NB4 (cell line): ENCODE measurements around the gene SEPTIN6.

Experiments
- DNase-seq: peaks from one replicate; pipeline ENCODE4 v3.0.0; 2010; ENCODE audit warnings: low read depth
- H3K4me3 ChIP-seq: one replicate; pipeline ENCODE4 v1.5.1; 2011; ENCODE audit warnings: mild to moderate bottlenecking, low read depth, low read length, moderate library complexity
- CTCF ChIP-seq: IDR thresholded peaks from one replicate; pipeline ENCODE4 v1.5.1; 2012; ENCODE audit warnings: low read depth, low read length
- MAX ChIP-seq: IDR thresholded peaks from 2 replicates; pipeline ENCODE4 v1.6.1; 2011; ENCODE audit warnings: low read depth, low read length
- MYC ChIP-seq: IDR thresholded peaks from 2 replicates; pipeline ENCODE4 v1.6.1; 2011; ENCODE audit warnings: low read depth, low read length
- POLR2A ChIP-seq: IDR thresholded peaks from 2 replicates; pipeline ENCODE4 v1.6.1; 2011; ENCODE audit warnings: mild to moderate bottlenecking; ENCODE audit not compliant: insufficient read length; ENCODE audit errors: extremely low read depth

Gene SEPTIN6

GRCh38 chrX:119693040-119693995 lies at the start of gene SEPTIN6:
SEPTIN6 (minus strand) TSS chrX:119693168; CDS start chrX:119693105, 63 bp downstream.
- H3K4me3 ChIP-seq: peak within 1 kb of the TSS; percentile 84
- peak; percentile 92 for DNase-seq
- TF ChIP-seq POLR2A: peak; percentile 85
- TF ChIP-seq CTCF: no peak

- DNase-seq: no peak
- no peak overlapping the region for H3K4me3 ChIP-seq
- TF ChIP-seq MYC (no peak), CTCF (no peak), MAX (no peak), POLR2A (no peak)
Observed at GRCh38 chrX:119738742-119739141, 45.8 kb upstream of the SEPTIN6 start.

GRCh38 chrX:119736206-119736764 lies 43.3 kb upstream of the SEPTIN6 start:
- H3K4me3 ChIP-seq: no peak overlapping the region
- TF ChIP-seq POLR2A (no peak), MAX (no peak), MYC (no peak), CTCF (no peak)
- no peak for DNase-seq

GRCh38 chrX:119735467-119735866 lies 42.5 kb upstream of the SEPTIN6 start:
- TF ChIP-seq POLR2A: no peak
- TF ChIP-seq MAX: no peak
- TF ChIP-seq CTCF: no peak
- no peak overlapping the region for H3K4me3 ChIP-seq
- no peak for DNase-seq

- TF ChIP-seq MYC (no peak), POLR2A (no peak), CTCF (no peak), MAX (no peak)
- no peak for DNase-seq
Observed at GRCh38 chrX:119734897-119735339, 42.0 kb upstream of the SEPTIN6 start.

More at GRCh38 chrX:119734897-119735339, 42.0 kb upstream of the SEPTIN6 start:
- no peak overlapping the region for H3K4me3 ChIP-seq
